Spinal cord (tissue), 10 donors: Measurements from ENCODE around the gene PREPL. TPM values are rescaled to one million over a fixed set of nuclear protein-coding genes. Genes with fewer than 3 reads are reported as not detected.
"Not testable (repeated sequence)": the region's sequence is repeated elsewhere in the genome, so short reads cannot be mapped to it uniquely, and the experiment has no call there.

ENCODE experiments used
- DNase-seq, 6 donors: peaks; one replicate each; pipeline versions ENCODE4 v3.0.0 to v3.0.0-alpha.2; 2013 to 2015; ENCODE audit warnings: low spot score in 6 of 6, low read depth in 4 of 6
- H3K27ac ChIP-seq: one replicate; pipeline ENCODE4 v1.5.1; 2013; ENCODE audit warnings: low read depth, low read length, control low read depth
- H3K27me3 ChIP-seq: one replicate; pipeline ENCODE4 v1.6.1; 2013; ENCODE audit warnings: low read length; ENCODE audit not compliant: control insufficient read depth, insufficient read depth
- H3K36me3 ChIP-seq: one replicate; pipeline ENCODE4 v1.6.1; 2013; ENCODE audit warnings: low read length; ENCODE audit not compliant: control insufficient read depth, insufficient read depth
- H3K4me1 ChIP-seq: one replicate; pipeline ENCODE4 v1.6.1; 2013; ENCODE audit warnings: low read length; ENCODE audit not compliant: control insufficient read depth, insufficient read depth
- H3K4me3 ChIP-seq: one replicate; pipeline ENCODE4 v1.5.1; 2013; ENCODE audit warnings: low read depth, low read length, control low read depth
- H3K9me3 ChIP-seq: one replicate; pipeline ENCODE4 v1.6.1; 2013; ENCODE audit warnings: low read length; ENCODE audit not compliant: control insufficient read depth, insufficient read depth
- WGBS: methylation state at CpG from one replicate; pipeline ENCODE4 v1.1.5; 2013; ENCODE audit warnings: missing lambda C conversion rate; ENCODE audit not compliant: insufficient coverage; 5-methylcytosine and 5-hydroxymethylcytosine counted together
- long read RNA-seq, 4 donors: transcript quantifications; one replicate each; lab custom pipeline, GENCODE V29; 2026
- polyA plus RNA-seq, 2 donors: library from polyadenylated mRNA; unstranded; fragments of 120-200 nt; gene quantifications; one replicate each; pipeline ENCODE4 v1.2.1, GENCODE V29; 2013; ENCODE audit not compliant: insufficient read length in 2 of 2
- total RNA-seq, 2 donors: library from RNA; depleted of rRNA in 1 of 2; stranded (reverse); fragments of 120-200 nt in 1 of 2; fragments of >200 nt in 1 of 2; gene quantifications; one replicate each; pipeline versions ENCODE4 v1.2.3 to v1.2.4, GENCODE V29; 2013 to 2014
- donor health status: healthy.

PREPL gene
- total RNA-seq (100 to 1,000 TPM; 118 to 316 TPM), polyA plus RNA-seq (100 to 1,000 TPM; 184 to 243 TPM)
- long read RNA-seq, donor 1, full-length matches to known transcripts: 18 of 48 reads
- long read RNA-seq, donor 1, partial matches to known transcripts: 30 of 48 reads
- long read RNA-seq, donor 1, other reads (novel, unspliced or antisense): 0 of 48 reads
- long read RNA-seq, donor 2, full-length matches to known transcripts: 6 of 6 reads
- long read RNA-seq, donor 2, partial matches to known transcripts: 0 of 6 reads
- long read RNA-seq, donor 2, other reads (novel, unspliced or antisense): 0 of 6 reads
- long read RNA-seq, donor 3, full-length matches to known transcripts: 10 of 15 reads
- long read RNA-seq, donor 3, partial matches to known transcripts: 5 of 15 reads
- long read RNA-seq, donor 3, other reads (novel, unspliced or antisense): 0 of 15 reads
- long read RNA-seq, donor 4, full-length matches to known transcripts: 2 of 2 reads
- long read RNA-seq, donor 4, partial matches to known transcripts: 0 of 2 reads
- long read RNA-seq, donor 4, other reads (novel, unspliced or antisense): 0 of 2 reads

DNA sequence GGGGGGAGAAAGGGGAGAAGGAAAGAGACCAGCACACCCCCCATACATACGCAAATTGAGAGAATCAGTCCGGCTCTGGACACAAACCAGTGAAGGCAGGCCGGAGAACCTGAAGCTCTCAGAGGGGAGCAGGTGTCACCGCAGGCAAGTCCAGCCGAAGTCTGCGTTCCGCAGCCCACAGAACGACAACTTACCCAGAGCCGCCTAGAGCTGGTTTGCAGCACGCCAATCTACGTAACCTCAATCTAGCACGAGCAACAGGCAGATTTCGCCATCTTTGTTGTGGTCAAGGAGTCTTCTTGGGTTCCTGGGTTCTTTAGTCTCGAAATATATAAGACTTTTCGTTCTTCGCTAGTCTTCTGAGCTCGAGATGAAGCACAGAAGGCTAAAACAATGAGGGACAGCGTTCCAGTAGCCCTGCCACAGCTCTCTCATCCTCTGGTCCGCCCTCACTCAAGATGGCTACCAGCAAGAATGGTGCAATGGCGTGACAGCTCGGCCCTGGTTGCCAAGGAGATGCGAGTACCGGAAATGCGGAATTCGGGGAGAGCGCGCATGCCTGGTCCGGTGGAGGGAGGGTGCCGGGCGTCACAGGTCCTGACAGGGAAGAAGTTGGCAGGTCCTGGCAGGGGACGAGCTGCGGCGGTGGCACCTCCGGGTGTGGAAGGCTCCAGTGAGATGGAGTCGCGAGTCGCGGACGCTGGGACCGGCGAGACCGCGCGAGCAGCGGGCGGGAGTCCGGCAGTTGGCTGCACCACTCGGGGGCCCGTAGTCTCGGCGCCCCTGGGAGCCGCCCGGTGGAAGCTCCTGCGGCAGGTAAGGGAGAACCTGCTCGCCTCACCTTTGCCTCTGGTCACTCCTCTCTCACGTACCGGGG is at the start of gene PREPL, which contains the start of gene CAMKMT:
Gene PREPL, minus strand, starts transcription at position 165 of the 877 bp plus-strand sequence. CDS start 15,152 bp downstream, outside the sequence.
Gene CAMKMT, plus strand, starts transcription at position 618 of the 877 bp plus-strand sequence.
- DNase-seq: peak; percentile 96 to 99 (median 98)
- H3K36me3 ChIP-seq: no peaks in the 10 kb centered on the region
- no peaks in the 10 kb centered on the region for H3K9me3 ChIP-seq
- H3K4me1 ChIP-seq: peaks cover 4% of the 10 kb centered on the region
- H3K4me3 ChIP-seq: peak within 1 kb of the TSS; percentile 87
- whole genome bisulfite sequencing: 0% methylated on average over 55 of the region's 57 CpGs
- peak within 1 kb of the TSS; percentile 99 for H3K27ac ChIP-seq
- no peaks in the 10 kb centered on the region for H3K27me3 ChIP-seq

DNA sequence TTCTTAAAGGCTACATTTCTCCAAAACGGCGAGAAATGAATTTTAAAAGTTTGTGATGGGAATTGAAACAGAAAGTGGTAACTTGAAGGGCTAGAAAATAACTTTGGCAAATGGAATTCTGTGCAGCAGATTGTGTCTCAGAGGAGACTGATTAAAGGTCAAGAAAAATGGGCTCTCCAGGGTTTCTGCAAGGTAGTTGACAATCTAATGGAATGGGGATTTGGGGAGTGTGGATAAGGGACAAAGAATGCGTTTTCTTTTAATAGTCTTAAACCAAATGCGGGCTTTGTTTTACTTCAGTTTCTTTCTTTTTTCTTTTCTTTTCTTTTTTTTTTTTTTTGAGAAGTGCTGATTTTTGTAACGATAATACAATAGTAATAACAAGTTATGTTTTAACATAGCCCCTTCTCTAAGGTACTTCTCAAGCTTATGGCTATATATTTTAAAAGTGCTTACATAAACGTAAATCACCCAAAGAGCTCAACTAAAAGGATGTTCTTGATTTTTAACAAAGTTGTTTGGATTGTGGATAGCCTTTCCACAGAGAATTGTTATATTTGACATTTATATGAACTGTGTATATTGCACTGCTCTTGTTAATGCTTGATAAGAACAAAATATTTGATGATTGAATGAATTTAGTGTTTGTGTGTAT is 37.1 kb upstream of the PREPL start:
- no CpG with 5 or more reads among the region's 6 CpGs for WGBS
- no peaks in the 10 kb centered on the region for H3K9me3 ChIP-seq
- no peaks in the 10 kb centered on the region for H3K36me3 ChIP-seq
- H3K4me1 ChIP-seq: no peaks in the 10 kb centered on the region
- no peaks in the 10 kb centered on the region for H3K27me3 ChIP-seq
- peak in 1 of 6 donors; percentile 9 for DNase-seq
- no peak overlapping the region for H3K4me3 ChIP-seq
- no peak overlapping the region for H3K27ac ChIP-seq

DNA sequence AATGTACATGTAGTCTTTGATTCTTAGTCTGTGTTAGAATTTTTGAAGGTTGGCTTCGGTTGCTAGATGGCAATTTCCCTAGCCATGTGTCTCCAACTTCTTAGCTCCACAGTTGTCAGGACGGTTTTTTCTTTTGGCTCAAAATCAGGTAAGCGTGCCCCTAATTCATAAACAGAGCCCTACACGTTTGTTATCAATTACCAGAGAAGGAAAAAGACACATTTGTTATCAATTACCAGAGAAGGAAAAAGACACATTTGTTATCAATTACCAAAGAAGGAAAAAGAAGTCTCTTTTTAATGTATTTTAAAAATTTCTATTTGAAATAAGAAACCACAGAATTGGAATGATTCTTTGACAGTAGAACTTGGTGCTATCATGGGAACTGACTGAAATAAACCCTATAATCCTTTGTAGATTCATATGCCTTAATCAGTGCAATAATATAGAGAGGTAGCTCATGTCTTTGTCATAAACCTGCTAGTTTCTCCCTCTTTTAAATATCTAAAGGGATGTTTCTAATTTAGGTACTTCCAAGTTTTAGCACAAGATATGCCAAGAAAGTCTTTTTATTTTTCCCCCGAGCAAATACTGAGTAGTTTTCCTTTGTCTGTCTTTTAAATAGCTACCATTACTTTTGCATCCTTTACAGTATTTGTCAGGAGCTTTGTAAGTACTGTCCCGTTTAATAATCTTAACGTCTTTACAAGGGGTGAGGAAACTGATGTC is 36.3 kb upstream of the PREPL start:
- Histone ChIP-seq H3K27ac (no peak overlapping the region), H3K4me1 (no peaks in the 10 kb centered on the region), H3K9me3 (no peaks in the 10 kb centered on the region), H3K4me3 (no peak overlapping the region), H3K36me3 (no peaks in the 10 kb centered on the region), H3K27me3 (no peaks in the 10 kb centered on the region)
- no CpG with 5 or more reads among the region's 7 CpGs for WGBS
- peak in 2 of 6 donors; percentile 3 to 4 for DNase-seq

DNA sequence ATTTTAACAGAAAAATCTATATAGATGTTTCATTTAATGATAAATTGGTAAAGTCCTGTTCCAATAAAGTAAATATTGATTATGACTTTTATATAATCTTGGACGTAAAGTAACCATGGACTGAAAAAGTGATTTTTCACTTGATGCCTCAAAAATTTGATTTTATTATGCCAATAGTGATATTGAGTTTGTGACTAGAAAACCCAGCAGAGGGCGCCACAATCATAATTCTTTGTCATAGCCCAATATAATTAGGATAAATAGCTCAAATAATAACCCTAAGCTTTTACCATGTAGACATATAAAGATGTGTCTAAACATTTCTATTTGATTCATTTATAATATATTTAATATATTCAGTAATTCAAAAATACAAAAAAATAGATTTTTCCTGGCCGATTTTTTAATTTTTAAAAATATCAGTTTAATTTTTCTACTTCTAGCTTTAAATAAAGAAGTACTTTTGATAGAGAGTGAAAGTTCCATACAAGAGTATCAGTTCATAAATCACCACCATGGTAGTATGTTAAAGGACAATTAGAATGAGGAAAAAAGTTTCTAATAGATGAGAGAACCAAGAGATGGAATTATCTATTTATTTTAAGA is 31.1 kb upstream of the PREPL start:
- peak in 5 of 6 donors; percentile 31 to 85 (median 35) for DNase-seq

DNA sequence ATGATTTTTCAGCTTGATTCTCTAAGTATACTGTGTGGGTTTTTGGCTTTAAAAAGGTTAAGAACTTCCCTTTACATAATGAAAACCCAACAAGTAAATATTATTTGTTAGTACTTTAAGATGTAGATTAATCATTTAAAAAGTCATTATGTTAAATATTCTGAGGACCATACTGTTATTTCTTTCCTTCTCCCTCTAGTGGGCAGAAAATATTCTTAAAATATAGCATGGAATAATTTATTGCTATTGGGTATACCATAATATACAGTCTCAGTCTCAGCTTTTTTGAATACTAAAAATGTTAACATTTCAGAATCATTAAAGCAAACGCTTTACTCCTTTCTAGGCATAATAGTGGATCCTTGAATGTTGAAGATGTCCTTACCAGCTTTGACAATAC is 28.6 kb upstream of the PREPL start:
- Histone ChIP-seq H3K27me3 (no peaks in the 10 kb centered on the region), H3K36me3 (no peaks in the 10 kb centered on the region), H3K9me3 (no peaks in the 10 kb centered on the region), H3K4me3 (no peak overlapping the region), H3K27ac (no peak overlapping the region), H3K4me1 (no peaks in the 10 kb centered on the region)
- DNase-seq: no peak
- no CpG with 5 or more reads among the region's 1 CpG for WGBS

More for the DNA sequence above, 31.1 kb upstream of the PREPL start:
- H3K27me3 ChIP-seq: no peaks in the 10 kb centered on the region
- no peak overlapping the region for H3K27ac ChIP-seq
- no peaks in the 10 kb centered on the region for H3K4me1 ChIP-seq
- H3K36me3 ChIP-seq: no peaks in the 10 kb centered on the region
- H3K4me3 ChIP-seq: no peak overlapping the region
- no peaks in the 10 kb centered on the region for H3K9me3 ChIP-seq
- whole genome bisulfite sequencing: no CpG with 5 or more reads among the region's 3 CpGs

DNA sequence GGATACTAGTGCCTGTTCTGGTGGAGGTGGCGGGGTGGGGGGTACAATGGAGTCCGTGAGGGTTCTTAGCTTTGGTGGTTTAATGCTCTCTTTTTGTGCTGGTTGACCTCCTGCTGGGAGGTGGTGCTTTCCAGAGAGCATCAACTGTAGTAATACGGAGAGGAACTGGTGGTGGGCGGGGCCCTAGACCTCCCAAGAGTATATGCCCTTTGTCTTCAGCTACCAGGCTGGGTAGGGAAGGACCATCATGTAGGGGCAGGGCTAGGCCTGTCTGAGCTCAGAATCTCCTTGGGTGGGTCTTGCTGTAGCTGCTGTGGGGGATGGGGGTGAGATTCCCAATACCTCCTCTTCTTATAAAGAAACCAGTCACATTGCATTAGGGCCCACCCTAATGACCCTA is 27.6 kb upstream of the PREPL start:
- no peak overlapping the region for H3K27ac ChIP-seq
- no peaks in the 10 kb centered on the region for H3K4me1 ChIP-seq
- H3K4me3 ChIP-seq: no peak overlapping the region
- no peaks in the 10 kb centered on the region for H3K36me3 ChIP-seq
- H3K27me3 ChIP-seq: no peaks in the 10 kb centered on the region
- 49% methylated on average over 4 of the region's 4 CpGs for WGBS
- no peak for DNase-seq
- no peaks in the 10 kb centered on the region for H3K9me3 ChIP-seq

DNA sequence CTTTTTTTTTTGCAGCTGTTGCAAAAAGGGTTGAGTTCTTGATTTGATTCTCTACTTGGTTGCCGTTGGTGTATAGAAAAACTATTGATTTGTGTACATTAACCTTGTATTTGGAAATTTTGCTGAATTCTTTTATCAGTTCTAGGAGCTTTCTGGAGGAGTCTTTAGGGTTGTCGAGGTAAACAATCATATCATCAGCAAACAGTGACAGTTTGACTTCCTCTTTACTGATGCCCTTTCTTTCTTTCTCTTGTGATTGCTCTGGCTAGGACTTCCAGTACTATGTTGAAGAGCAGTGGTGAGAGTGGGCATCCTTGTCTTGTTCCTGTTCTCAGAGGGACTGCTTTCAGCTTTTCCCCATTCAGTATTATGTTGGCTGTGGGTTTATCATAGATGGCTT is 23.9 kb upstream of the PREPL start:
- H3K27me3 ChIP-seq, DNase-seq, H3K27ac ChIP-seq, H3K9me3 ChIP-seq, H3K36me3 ChIP-seq, H3K4me3 ChIP-seq, H3K4me1 ChIP-seq: not testable (repeated sequence)
- WGBS: no CpG with 5 or more reads among the region's 2 CpGs

DNA sequence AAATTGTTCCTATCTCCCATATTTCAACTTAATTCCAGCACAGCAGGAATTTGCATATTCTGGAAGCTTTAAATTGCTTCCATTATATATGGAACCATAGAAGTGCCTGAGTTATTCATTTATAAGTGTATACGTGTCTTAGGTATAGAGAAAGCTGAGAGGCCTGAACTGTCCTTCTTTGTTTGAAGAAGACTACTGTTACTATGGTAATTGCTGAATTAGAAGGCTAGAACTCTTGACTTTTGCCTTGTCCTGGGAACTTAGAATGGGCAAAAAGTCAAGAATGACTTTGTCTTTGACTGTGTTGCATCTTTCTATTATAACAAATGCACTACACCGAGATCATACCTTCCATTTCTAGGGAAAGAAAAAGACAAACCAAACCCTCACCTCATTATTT is 16.2 kb upstream of the PREPL start:
- Histone ChIP-seq H3K9me3 (no peaks in the 10 kb centered on the region), H3K27me3 (no peaks in the 10 kb centered on the region), H3K36me3 (no peaks in the 10 kb centered on the region), H3K4me3 (no peak overlapping the region), H3K4me1 (no peaks in the 10 kb centered on the region), H3K27ac (no peak overlapping the region)
- WGBS: 80% methylated on average over 1 of the region's 2 CpGs
- no peak for DNase-seq
